Ishikawa (cell line): Measurements from ENCODE around the gene UNCX.

Source experiments
- CEBPB ChIP-seq: IDR thresholded peaks from 2 replicates; pipeline ENCODE4 v1.6.1; 2012
- EGR1 ChIP-seq: IDR thresholded peaks from 2 replicates; pipeline ENCODE4 v1.6.1; 2012
- EP300 ChIP-seq: IDR thresholded peaks from 2 replicates; pipeline ENCODE4 v1.6.1; 2012; ENCODE audit warnings: borderline replicate concordance
- FOXM1 ChIP-seq: IDR thresholded peaks from 2 replicates; pipeline ENCODE4 v1.6.1; 2012; ENCODE audit warnings: low read depth, borderline replicate concordance
- RAD21 ChIP-seq: IDR thresholded peaks from 2 replicates; pipeline ENCODE4 v1.6.1; 2012; ENCODE audit warnings: low read depth
- TAF1 ChIP-seq: IDR thresholded peaks from 2 replicates; pipeline ENCODE4 v1.6.1; 2012; ENCODE audit warnings: low read depth, mild to moderate bottlenecking
- TCF12 ChIP-seq: IDR thresholded peaks from 2 replicates; pipeline ENCODE4 v1.6.1; 2012; ENCODE audit warnings: low read depth
- YY1 ChIP-seq: IDR thresholded peaks from 2 replicates; pipeline ENCODE4 v1.6.1; 2012; ENCODE audit warnings: low read depth
- ZBTB7A ChIP-seq: IDR thresholded peaks from 2 replicates; pipeline ENCODE4 v1.6.1; 2012; ENCODE audit warnings: low read depth
- TF ChIP-seq, protein P1 (sequence below): IDR thresholded peaks from 2 replicates; pipeline ENCODE4 v1.6.1; 2012; ENCODE audit warnings: low read depth, mild to moderate bottlenecking

DNA sequence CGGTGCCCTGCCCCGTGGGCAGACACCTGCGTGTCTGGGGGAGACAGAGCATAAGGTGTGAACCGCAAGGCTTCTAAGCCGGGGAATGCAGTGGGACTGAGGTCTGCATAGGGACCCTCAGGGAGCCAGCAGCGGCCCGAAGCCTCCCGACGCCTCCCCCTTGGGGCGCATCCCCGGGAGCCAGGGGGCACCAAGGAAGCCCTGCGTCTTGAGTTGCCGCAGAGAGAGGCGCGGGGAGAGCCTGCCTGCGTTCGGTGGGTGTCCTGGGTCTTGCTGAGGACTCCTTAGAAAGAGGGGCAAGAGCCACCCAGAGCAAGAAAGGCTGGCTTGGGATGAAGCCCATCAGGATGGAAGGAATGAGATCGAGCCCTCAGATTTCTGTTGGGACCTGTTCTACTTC is 18.2 kb upstream of the UNCX start:
- TF ChIP-seq TAF1: no peak
- no peak for TF ChIP-seq CEBPB
- TF ChIP-seq, protein P1, sequence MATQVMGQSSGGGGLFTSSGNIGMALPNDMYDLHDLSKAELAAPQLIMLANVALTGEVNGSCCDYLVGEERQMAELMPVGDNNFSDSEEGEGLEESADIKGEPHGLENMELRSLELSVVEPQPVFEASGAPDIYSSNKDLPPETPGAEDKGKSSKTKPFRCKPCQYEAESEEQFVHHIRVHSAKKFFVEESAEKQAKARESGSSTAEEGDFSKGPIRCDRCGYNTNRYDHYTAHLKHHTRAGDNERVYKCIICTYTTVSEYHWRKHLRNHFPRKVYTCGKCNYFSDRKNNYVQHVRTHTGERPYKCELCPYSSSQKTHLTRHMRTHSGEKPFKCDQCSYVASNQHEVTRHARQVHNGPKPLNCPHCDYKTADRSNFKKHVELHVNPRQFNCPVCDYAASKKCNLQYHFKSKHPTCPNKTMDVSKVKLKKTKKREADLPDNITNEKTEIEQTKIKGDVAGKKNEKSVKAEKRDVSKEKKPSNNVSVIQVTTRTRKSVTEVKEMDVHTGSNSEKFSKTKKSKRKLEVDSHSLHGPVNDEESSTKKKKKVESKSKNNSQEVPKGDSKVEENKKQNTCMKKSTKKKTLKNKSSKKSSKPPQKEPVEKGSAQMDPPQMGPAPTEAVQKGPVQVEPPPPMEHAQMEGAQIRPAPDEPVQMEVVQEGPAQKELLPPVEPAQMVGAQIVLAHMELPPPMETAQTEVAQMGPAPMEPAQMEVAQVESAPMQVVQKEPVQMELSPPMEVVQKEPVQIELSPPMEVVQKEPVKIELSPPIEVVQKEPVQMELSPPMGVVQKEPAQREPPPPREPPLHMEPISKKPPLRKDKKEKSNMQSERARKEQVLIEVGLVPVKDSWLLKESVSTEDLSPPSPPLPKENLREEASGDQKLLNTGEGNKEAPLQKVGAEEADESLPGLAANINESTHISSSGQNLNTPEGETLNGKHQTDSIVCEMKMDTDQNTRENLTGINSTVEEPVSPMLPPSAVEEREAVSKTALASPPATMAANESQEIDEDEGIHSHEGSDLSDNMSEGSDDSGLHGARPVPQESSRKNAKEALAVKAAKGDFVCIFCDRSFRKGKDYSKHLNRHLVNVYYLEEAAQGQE: no peak
- TF ChIP-seq ZBTB7A: no peak
- TF ChIP-seq YY1: no peak
- no peak for TF ChIP-seq EP300
- no peak for TF ChIP-seq RAD21
- no peak for TF ChIP-seq EGR1
- no peak for TF ChIP-seq TCF12
- TF ChIP-seq FOXM1: no peak
